Smooth muscle cell of the coronary artery (primary cell): ENCODE results near the gene MEGF9. TPM values are rescaled to one million over a fixed set of nuclear protein-coding genes. Genes with fewer than 3 reads are reported as not detected.

Experiments
- total RNA-seq: library from RNA; depleted of rRNA; stranded (reverse); fragments of >200 nt; gene quantifications from 2 replicates; pipeline ENCODE4 v1.2.3, GENCODE V29; 2014; ENCODE audit warnings: low replicate concordance

The MEGF9 gene
- total RNA-seq: 4.1 and 6.8 TPM in 2 replicates

GRCh38 chr9:120714088-120714845 lies at the start of gene MEGF9:
MEGF9 (minus strand) TSS chr9:120714470; CDS start chr9:120714358, 112 bp downstream.

DNA sequence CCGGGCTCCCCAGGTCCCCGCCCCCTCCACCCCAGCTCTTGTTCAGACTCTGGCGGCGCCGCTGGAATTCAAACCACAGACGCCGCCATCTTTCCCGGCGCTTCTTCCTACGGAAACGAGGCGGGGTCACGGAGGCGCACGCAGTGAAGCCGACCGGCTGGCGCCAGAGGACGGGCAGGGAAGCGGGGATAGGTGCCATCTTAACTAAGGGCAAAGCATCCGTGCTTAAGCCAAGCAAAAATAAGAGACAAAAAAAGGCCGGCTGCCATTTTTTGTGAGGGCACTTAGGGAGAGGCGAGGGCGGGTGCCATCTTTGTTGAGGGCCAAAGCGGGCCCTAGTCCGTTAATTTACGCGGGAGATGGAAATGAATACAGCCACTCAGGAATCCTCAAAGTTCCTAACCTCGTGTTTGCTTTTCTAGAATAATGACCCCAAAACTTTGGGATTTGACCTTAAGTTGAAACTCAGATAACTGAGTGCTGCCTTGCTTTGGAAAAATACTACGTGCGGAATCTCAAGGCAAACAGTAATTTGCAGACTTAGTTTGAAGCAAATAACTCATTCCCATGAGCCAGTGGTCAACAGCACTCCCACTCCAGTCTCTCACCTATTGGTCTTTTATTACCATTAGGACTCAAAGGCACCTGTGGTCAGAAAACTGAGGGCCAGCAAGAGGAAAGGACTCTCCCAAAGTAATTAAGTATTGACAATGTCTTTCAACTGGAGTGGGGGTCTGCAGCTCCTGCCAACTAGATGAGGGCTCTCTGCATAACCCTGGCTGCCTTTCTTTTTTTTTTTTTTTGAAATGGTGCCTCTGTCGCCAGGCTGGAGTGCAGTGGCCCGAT lies 134.0 kb downstream of the MEGF9 start, which contains the start of gene CDK5RAP2:
Gene CDK5RAP2 (minus strand): TSS at position 117 of the 846 bp plus-strand sequence. CDS start 189 bp downstream, outside the sequence.

Other genes with a start within 250 kb of the MEGF9 start
- 28.3 and 29.5 TPM in 2 replicates for gene CDK5RAP2, start 134.3 kb downstream of the MEGF9 start, total RNA-seq
- 18.6 and 20.7 TPM in 2 replicates for gene FBXW2, start 78.9 kb upstream of the MEGF9 start, total RNA-seq
- gene PSMD5, start 128.5 kb upstream of the MEGF9 start, total RNA-seq: 7.7 and 18.1 TPM in 2 replicates
- gene PHF19, start 162.7 kb upstream of the MEGF9 start, total RNA-seq: 11.3 and 23.4 TPM in 2 replicates
- 1.6 TPM in 2 replicates for gene TRAF1, start 212.3 kb upstream of the MEGF9 start, total RNA-seq